ENCODE measurements around the gene FRYL.
"Not testable (repeated sequence)": the region's sequence is repeated elsewhere in the genome, so short reads cannot be mapped to it uniquely, and the experiment has no call there.

The FRYL gene

DNA sequence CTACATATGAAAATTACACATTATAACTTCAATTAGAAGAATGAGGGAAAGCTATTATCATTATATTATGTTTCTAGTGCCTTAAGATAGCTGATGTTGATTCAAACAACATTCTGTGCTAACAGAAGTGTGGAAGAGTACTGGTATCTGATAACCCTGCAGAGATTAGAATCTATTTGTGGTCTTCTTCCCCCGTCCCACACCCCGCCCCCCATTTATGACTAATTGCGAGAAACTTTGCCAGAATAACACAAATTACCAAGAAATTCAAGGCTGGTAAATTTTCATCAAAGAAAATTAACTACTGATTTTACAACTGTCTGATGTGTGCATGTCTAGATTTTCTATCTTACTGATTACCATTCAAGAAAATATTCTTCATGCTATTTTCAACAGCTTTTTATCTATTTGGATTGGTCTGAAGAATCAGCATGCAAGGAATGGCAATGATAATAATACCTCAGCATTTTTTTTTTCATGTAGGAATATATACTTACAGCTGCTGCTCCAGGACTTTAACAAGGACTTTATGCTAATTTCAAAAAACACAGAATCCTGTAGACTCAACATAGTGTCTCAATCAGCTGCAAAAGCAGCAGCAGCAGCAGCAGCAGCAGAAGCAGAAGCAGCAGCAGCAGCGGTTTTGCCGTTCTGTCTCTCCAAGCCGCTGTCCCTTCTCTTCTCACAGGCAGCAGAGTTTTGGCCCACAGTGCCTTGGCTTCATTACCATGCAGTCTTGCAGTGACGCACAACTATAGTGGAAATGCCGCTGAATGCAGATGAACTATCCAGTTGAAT lies 126.7 kb downstream of the FRYL start:
- DNase-seq, result no peak

DNA sequence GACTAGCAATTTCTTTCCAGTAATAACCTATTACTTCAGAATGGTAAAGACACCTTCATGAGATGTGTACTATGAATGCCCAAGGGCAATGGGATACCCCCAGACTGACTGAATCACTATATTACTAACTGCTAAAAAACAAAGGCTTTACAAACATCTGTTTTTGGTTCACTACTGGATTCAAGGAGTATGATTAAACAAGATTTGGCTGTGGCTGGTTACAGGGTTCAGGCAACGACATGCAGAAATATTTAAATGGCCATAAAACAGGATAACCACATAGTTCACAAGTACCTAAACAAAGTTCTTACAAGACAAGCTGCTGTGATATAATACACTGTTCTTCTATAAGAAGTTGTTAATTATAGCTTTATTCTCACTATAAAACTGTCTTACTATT lies 128.2 kb downstream of the FRYL start:
- DNase-seq, result no peak

DNA sequence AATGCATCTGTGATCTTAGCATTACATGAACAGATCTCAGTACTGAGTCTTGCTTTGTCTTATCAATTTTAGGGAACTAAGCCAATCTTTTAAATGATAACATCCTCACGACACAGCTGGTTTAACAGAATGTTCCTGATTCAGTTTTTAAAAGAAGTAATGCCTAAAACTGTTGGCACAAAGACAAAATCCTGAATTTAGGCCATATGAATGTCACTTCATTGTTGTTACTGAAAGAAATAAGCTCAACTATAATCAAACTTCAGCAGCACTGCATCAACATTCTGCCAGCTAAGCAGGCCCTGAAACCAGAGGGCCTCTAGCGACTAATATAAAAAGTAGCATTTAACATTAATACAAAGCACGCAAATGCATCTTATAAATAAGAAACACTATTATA lies 130.6 kb downstream of the FRYL start:
- no peak for DNase-seq

DNA sequence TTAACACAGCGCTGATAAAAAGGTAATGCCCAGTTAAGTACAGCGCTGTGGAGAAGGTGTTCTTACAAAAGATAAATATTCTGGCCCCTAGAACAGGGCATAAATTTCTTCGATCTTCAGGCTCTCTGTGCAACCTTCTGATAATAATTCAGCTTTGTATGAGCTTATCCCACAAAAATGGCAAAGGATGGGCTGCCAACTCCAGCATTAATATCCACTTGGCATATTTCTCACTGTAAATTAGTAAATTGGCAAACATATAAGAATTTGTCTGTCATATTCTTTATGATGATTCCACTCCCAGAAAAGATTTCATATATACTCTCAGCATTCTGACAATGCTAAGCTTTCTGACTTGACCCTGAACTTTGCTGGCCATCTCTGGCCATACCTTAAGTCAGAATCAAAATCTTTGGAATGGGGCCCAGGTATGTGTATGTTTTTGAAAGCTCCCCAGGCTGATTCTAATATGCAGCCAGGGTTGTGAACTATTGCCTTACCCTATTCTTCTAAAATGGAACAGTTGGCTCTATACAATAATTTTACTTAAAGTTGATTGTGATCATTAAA lies 134.8 kb downstream of the FRYL start:
- DNase-seq, result no peak

DNA sequence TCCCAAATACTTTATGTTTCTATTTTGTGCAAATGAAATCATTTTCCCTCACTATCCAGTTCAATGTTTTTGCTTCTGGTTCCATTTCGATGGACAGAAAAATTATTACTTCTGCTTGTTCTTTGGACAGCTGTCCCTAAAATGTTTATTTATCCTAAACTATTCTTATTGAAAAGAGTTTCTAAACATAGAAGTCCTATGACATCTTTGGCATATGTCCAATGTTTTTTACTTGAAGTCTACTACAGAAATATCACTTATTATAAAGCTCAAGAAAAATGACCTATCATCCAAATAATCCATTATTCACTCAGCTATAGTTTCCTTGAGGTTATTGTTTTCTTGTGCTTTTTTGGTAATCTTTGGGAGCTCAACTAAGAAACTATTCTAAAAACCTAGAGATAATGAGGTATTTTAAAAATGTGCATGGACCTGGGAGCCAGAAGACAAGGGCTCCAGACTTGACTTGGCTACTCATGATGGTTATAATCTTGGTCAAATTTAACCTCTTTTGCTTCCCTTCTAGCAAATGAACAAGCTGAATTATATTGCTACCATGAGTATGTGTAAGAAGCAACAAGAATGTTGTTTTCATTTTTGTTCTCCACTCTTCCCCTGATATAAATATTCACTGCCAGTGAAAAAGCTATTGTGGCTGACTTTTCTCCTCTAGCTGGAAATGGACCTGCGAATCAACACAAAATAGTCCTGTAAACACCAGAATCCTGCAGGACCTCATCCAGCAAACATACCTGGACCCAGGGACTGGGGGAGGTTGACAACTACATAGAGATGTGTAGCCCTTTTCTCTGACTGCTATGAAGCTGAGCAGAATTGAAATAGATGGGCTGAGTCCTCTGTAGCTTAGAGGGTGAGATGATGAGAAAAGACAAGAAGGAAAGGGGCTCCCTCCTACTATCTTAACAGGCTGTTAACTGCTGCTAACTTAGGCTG lies 137.4 kb downstream of the FRYL start:
- DNase-seq, result no peak

DNA sequence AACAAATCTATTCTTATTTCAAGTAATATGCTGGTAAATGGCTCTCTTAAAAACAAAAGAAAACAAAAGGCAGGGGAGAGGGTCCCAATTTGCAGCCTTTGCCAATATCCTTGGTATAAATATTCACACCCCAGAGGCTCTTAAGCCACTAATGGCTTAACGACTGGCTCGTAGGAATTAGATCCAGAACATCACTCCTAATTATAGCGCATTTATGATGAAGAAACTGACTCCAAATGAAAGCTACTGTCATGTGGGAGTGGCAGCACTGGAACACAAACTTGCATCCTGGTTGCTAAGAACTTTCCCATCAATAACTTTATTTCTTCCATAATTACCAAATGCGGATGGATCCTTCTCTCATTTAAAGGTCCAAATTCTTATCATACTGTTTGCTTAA lies 138.7 kb downstream of the FRYL start:
- DNase-seq, result no peak

DNA sequence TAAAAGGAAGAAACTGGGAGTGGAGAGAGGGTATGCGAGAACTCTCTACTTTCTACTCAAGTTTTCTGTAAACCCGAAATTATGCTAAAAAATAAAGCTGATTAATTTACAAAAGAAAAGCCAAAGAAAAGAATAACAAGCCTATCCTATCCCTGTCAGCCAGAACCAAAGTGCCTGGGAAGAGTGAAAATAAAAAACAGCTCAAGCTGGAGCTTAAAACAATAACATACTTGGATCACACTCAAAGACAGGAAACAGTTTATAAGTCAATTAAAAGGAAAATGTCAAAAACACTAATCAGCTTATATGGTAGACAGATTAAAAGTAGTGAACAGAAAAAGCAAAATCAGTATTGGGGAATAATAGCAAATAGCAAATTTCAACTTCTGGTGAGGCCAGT lies 139.4 kb downstream of the FRYL start:
- no peak for DNase-seq

DNA sequence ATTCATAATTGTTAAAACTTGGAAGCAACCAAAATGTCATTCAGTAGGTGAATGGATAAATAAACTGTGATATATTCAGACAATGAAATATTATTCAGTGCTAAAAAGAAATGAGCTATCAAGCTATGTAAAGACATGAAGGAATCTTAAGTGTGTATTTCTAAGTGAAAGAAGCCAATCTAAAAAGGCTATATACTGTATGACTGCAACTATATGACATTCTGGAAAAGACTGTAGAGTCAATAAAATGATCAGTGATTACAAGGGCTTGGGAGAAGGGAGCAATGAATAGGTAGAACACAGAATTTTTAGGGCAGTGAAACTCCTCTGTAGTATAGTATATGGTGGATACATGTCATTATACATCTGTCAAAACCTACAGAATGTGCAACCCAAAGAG lies 139.9 kb downstream of the FRYL start:
- no peak for DNase-seq

DNA sequence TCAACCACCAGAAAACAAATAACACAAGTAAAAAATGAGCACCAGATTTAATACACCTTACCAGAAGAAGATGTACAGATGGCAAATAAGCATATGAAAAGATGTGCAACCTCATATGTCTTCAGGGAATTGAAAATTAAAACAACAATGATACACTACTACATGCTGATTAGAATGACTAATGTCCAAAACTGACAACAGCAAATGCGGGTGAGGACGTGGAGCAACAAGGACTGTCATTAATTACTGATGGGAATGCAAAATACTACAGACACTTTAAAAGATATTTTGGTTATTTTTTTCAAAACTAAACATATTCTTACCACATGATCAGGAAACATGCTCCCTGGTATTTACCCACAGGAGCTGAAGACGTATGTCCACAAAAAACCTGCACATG lies 140.3 kb downstream of the FRYL start:
- no peak for DNase-seq

DNA sequence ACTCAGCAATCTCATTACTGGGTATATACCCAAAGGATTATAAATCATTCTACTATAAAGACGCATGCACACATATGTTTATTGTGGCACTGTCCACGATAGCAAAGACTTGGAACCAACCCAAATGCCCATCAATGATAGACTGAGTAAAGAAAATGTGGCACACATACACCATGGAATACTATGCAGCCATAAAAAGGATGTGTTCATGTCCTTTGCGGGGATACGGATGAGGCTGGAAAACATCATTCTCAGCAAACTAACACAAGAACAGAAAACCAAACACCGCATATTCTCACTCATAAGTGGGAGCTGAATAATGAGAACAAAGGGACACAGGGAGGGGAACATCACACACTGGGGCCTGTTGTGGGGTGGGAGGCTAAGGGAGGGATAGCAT lies 141.5 kb downstream of the FRYL start:
- not testable (repeated sequence) for DNase-seq

DNA sequence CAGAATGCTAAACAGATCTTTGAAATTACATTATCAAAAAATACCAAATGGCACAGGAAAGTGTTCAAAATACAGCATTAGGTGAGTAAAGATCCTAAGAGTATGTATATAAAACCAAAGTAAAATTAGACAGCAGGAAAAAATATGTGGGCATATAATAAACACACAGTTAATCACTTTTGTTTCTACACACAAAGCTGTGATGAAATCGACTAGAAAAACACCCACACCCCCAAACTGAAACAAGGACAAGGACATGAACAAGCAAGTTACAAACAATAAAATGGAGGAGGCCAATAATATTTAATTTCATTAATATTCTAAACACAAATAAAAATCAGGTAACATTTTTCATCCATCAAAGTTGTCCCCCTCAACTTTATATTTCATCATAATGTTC lies 143.2 kb downstream of the FRYL start:
- DNase-seq, result no peak

DNA sequence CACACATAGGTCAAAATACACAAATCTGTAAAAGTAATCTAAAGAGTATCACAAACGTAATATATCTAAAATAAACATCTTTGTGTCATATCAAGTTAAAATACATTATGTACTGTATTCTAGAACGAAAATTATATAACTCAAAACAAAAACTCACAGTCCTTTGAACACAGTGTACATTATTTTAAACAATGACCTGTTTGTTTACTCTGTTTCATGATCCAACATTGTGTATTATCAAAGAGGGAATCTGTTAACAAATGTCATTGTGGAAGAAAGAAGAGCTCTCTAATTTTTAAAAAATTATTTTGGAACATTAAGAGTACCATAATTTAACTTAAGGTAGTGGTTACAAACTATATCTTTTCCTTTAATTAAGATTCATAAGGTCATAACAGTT lies 144.1 kb downstream of the FRYL start:
- no peak for DNase-seq

DNA sequence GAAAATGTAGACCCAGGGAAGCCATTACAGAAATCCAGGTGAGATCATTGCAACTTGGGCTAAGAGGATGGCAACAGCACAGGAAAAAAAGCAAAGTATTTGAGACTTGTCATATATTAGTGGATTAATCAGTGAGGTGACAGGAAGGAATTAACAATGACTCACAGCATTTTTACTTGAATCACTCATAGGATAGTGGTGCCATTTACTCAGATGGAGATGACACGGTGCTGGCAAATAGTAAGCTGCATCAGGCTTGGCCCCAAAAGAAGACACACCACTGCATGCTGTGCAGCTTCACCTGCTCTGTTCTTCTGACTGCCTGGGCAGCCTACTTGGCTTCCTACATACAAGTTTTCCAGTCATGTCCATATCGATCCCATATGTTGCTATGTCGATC lies 144.8 kb downstream of the FRYL start:
- peak; percentile 59 for DNase-seq

DNA sequence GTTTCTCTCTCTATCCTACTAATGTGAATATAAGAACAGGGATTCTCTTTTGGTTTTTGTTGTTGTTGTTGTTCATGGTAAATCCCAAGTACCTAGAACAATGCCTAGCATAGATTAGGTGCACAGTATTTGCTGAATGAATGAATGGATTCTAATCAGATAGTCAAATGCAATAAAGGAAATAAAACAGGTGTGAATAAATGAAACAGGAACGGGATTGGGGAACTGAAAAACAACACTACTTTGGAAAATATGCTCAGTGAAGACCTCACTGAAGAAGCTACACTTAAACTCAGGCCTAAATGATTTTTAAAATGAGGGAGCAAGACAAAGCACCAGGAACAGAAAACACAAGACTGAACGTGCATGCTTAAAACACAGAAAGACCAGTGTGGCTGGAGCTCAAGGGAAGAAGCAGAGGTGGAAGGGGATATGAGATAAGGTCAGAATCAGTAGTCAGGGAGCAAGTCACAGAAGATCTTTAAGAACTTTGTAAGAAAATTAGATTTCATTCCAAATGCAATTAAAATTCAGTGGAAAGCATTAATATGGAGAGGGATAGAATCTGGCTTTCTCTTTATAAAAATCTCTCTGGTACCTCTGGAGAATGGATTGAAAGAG lies 145.3 kb downstream of the FRYL start:
- no peak for DNase-seq

DNA sequence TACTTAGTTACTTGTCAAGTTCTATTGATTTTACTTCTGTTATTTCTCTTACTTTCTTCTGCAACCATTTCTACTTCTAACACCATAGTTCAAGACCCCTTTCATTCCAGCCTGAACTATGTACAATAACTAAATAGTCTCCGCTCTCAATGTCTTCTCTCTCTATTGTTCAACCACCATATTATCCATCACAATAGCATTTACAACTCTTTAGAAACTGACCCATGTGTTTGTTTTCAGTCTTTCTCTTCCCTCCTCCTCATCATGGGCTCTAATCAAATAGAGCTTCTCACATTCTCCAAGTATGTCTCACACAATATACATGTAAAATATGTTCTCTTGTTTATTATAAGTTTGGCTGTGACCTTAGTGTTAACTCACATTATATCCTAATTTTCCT lies 146.4 kb downstream of the FRYL start:
- DNase-seq, result no peak

DNA sequence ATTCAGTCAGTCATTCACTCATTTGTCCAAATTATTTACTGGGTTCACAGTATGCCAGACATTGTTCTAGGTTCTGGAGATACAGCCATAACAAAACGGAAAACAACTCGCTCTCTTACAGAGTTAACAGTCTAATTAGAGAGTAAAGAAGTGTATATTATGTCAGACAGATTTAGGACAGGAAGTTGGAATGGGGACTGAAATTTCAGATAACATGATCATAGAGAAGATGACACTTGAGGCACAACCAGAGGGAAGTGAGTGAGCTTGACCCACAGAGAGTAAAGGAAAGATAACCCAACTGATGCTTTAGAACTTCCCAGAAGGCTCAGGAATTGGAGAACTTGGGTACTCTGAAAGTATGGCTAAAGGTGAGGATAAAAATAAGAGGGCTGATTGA lies 150.6 kb downstream of the FRYL start:
- DNase-seq, result no peak

DNA sequence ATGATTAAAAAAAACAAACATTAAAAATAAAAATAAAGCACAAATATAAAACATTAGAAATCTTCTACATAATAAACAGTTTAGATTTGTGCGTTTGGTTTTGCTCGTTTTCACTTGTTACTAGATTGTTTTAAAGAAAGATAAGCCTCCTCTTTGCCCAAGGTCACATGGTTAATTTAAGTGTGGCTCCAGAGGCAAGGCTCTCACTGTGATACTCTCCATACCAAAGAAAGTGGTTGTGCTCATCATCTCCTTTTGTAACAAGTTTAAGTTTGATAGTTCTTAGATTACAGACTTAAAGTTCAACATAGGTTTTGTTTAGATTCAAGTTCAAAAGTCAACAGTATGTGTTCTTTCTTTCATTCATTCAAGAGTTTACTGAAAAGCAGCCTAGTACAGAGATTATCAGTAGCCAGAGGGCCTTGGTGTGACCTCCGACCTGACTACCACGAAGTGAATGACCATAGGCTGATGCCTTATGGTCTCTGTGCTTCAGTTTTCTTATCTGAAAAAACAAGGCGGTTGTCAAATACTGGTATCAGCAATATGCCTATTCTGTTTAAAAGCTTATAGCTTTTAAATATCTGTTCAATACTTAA lies 156.8 kb downstream of the FRYL start:
- no peak for DNase-seq

DNA sequence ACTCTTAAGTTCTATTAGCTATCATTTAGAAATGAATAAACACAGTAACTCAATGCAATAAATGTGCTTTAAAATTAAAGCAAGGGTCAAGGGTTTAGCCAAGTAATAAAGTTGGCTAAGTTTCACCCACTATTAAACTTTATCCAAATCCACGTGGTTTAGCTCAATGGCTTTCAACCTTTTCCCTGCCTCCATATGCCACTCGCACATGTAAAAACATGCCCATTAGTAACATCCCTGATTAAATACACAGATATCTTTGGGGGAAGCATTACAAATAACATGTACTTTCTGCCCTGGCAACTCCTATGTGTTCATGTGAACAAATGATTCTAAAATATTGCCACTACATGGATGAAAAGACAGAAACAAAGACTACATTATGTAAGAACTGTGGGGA lies 159.2 kb downstream of the FRYL start:
- no peak for DNase-seq

DNA sequence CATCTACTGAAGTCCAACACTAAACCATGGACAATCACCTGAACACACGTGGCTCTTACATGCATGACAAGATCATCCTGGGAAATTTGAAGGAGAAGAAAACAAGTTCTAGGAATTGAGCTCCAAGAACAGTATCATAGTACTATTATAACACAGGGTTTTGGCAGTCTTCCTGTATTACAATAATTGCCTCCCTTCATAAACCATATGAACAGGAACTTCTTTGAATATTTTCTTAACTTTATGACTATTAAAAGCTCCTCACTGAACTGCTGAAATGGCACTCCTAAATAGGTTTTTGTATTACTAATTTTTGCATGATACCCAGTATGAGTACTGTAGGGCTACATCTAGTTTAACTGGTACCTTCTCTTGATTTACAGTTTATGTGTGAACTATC lies 160.0 kb downstream of the FRYL start:
- no peak for DNase-seq

DNA sequence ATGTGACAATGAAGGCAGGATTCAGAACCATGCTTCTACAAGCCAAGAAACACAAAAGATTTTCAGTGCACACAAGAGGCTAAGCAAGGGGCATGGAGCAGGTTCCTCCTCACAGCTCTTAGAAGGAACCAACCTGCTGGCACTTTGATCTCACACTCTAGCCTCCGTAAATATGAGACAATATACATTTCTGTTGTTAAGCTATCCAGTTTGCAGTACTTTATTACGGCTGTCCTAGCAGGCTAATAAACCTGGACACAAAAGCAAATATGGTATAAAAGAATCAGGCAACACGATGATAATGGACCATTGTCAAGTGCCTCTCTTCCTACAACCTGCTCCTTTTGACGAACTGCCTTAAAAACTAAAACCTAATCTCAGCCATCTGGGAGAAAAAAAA lies 175.6 kb downstream of the FRYL start:
- DNase-seq, result no peak

DNA sequence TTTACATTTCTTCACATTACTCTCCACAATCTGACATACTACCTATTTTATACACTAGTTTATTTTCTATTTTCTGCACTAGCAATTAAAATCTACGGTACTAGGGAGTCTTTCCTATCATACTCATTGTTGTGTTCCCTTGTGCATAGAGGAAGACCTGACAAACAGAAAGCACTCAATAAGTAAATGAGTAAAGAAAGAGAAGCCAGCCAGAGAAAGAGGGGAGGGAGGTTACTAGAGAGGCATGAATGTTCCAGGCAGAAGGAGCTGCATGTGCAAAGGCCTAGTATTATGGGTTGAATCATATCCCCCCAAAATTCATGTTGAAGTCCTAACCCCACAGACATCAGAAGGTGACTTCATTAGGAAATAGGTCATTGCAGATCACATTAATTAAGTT lies 176.0 kb downstream of the FRYL start:
- DNase-seq, result no peak

DNA sequence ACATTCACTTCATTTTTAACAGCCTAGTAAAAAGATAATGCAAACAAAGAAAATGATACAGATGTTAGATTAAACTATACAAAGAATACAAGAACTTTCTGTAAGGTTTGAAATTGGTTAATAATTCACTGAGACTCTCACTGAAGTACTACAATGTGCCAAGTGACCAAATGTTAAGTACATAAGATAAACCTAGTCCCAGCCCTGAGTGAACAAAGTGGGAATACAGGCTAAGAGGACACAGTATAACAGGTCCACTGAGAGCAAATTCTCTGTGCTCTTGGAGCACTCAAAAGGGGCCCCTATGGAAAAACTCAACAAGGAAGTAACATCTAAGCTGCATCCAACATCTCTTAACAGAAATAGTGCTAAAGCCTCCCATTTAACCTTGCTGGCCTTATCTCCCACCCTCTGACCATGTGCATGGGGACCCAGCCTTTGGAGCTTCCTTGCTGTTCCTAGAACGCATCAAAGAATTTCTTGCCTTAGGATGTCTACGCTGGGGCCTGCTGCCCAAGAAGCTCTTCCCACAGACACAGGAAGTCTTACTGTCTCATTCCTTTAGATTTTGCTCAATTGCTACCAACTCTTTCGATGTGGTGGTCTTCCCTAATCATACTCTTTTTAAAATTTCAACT lies 176.6 kb downstream of the FRYL start:
- no peak for DNase-seq

DNA sequence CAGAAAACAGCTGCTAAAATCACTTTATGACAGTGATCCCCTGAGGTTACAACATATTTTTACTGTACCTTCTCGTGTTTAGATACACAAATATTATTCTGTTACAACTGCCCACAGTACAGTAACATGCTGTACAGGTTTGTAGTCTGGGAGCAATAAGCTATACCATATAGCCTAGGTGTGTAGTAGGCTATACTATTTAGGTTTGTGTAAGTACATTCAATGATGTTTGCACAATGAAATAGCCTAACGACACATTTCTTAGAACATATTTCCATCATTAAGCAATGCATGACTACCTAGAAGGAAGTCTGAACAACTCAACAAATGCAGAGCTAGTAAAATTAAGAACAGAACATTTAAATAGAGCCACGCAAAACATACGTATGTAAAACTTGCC lies 177.3 kb downstream of the FRYL start:
- no peak for DNase-seq

Data from kidney glomerular epithelial cell (primary cell).